ENCODE data around the gene HSPB1. TPM values are rescaled to one million over a fixed set of nuclear protein-coding genes. Genes with fewer than 3 reads are reported as not detected.

Gene HSPB1
- total RNA-seq, 6 experiments from 2014 or later: 64.4 to 275 (median 234) TPM

- intact Hi-C loops (cut with DNase I): no loop called here
- Histone ChIP-seq H3K4me3 (peak overlapping the region; percentile 66 to 74 (median 70)), H3K4me1 (peaks cover 0 to 7% (median 3%) of the 10 kb centered on the region in 4 donors), H3K27me3 (no peaks in the 10 kb centered on the region), H3K9me3 (no peaks in the 10 kb centered on the region), H3K27ac (peak overlapping the region; percentile 91 to 96 (median 92)), H3K36me3 (peaks cover 0 to 1% (median 0%) of the 10 kb centered on the region in 4 donors)
- WGBS (ENCODE audit: insufficient coverage, low coverage, low lambda C conversion rate, missing lambda C conversion rate): 65% methylated on average over 7 of the region's 14 CpGs
- TF ChIP-seq CTCF (IDR thresholded peaks at IDR 0.05) (no peak), POLR2A (IDR thresholded peaks at IDR 0.05) (no peak)
- no peak for ATAC-seq
- no peak for DNase-seq
These were observed 14.7 kb downstream of the HSPB1 start for GRCh38 chr7:76316984-76317781.

GRCh38 chr7:76317782-76318487, 15.5 kb downstream of the HSPB1 start:
- no peaks in the 10 kb centered on the region for H3K9me3 ChIP-seq
- intact Hi-C loops (cut with DNase I): no loop called here

GRCh38 chr7:76318488-76319353, 16.2 kb downstream of the HSPB1 start:
- Histone ChIP-seq H3K4me3 (peak overlapping the region; percentile 66 to 74 (median 70)), H3K9me3 (no peaks in the 10 kb centered on the region), H3K27ac (peak overlapping the region; percentile 91 to 96 (median 92)), H3K36me3 (peaks cover 0 to 2% (median 0%) of the 10 kb centered on the region in 4 donors), H3K4me1 (peaks cover 0 to 10% (median 4%) of the 10 kb centered on the region in 4 donors), H3K27me3 (no peaks in the 10 kb centered on the region)
- intact Hi-C loops (cut with DNase I): no loop called here
- DNase-seq: peak; percentile 77 to 89 (median 83)
- ATAC-seq: peak; percentile 52 to 69 (median 58)
- WGBS (ENCODE audit: insufficient coverage, low coverage, low lambda C conversion rate, missing lambda C conversion rate): 8% methylated on average over 12 of the region's 25 CpGs
- TF ChIP-seq CTCF (IDR thresholded peaks at IDR 0.05) (peak; percentile 6 to 44 (median 36)), POLR2A (IDR thresholded peaks at IDR 0.05) (no peak)

More at GRCh38 chr7:76317782-76318487, 15.5 kb downstream of the HSPB1 start:
- Histone ChIP-seq H3K36me3 (peaks cover 0 to 2% (median 0%) of the 10 kb centered on the region in 4 donors), H3K4me1 (peaks cover 0 to 7% (median 3%) of the 10 kb centered on the region in 4 donors), H3K4me3 (peak overlapping the region; percentile 66 to 74 (median 70)), H3K27me3 (no peaks in the 10 kb centered on the region), H3K27ac (peak overlapping the region; percentile 91 to 96 (median 92))
- ATAC-seq: peak; percentile 86 to 94 (median 90)
- peak; percentile 98 to 99 (median 98) for DNase-seq
- TF ChIP-seq POLR2A (IDR thresholded peaks at IDR 0.05) (peak; percentile 91), CTCF (IDR thresholded peaks at IDR 0.05) (no peak)
- WGBS (ENCODE audit: insufficient coverage, low coverage, low lambda C conversion rate, missing lambda C conversion rate): 1% methylated on average over 13 of the region's 50 CpGs

- no peak for ATAC-seq
- DNase-seq: no peak
- intact Hi-C loops (cut with DNase I): no loop called here
- Histone ChIP-seq H3K4me3 (no peak overlapping the region), H3K9me3 (no peaks in the 10 kb centered on the region), H3K4me1 (peaks cover 0 to 6% (median 0%) of the 10 kb centered on the region in 4 donors), H3K27ac (no peak overlapping the region), H3K27me3 (no peaks in the 10 kb centered on the region), H3K36me3 (peaks cover 0 to 31% (median 10%) of the 10 kb centered on the region in 4 donors)
- TF ChIP-seq POLR2A (IDR thresholded peaks at IDR 0.05) (no peak), CTCF (IDR thresholded peaks at IDR 0.05) (no peak)
- 95% methylated on average over 11 of the region's 11 CpGs for WGBS (ENCODE audit: insufficient coverage, low coverage, low lambda C conversion rate, missing lambda C conversion rate)
These were observed 22.6 kb downstream of the HSPB1 start for GRCh38 chr7:76325092-76325491.
